Measurements from ENCODE around the gene NTSR1.

The NTSR1 gene

DNA sequence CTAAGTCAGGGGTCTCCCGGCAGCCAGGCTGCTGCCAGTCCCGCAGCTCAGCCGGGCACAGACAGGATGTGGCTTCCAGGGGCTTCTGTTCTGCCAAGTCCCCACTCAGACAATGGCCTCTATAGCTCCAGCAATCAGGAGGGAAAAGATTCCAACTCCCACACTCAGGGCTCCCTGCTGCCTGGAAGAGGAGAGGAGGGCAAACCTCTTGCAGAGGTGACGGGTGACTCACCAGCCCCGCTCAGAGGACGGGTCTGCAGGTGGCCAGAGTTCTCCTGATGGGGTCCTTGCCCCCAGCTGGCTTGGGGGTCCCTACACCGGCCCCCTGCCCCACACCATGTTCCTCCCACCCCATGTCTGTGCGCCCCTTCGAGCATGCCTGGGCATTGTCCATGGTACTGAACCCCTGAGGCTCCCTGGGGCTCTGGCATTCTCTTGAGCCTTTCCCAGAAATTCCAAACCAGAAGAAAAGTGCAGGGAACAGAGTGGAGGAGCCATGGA lies 32.6 kb downstream of the NTSR1 start:
- no peak for DNase-seq

DNA sequence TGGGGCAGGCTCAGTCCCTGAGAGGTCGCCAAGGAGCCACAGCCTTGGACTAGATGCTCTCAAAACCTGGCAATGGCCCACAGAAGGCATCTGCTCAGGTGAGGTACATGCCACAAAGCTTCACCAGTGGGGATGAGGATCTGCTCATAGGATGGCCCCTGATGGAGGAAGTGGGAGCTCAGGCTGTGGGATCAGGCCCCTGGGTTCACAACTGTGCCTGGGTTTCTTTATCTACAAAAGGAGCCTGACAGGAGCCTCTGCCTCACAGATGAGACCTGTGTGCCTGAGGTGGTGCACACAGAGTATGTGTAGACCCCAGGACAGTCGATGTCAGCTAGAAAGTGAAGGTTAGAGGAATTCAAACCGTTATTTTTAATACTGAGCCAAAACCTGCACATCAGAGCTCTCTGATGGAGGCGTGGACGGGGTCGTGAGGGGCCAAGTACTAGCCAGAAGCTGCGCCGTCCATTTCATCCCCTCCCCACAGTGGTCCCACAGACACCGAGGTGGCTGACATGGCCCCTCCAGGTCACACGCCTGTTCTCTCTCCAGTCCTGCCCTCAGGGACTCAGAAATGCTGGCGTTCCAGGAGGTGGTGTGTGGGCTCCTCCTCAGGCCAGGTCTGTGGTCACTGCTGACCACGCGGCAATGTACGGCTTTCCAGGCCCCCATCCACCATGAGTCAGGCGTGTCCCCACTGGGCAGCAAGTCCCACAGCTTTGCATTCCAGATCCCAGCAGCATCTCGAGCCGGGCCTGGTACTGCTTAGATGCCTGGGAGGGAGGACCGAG lies 33.3 kb downstream of the NTSR1 start:
- DNase-seq, result no peak

- no peak for DNase-seq
Measured at GRCh38 chr20:62742550-62742949, 33.9 kb downstream of the NTSR1 start.

DNA sequence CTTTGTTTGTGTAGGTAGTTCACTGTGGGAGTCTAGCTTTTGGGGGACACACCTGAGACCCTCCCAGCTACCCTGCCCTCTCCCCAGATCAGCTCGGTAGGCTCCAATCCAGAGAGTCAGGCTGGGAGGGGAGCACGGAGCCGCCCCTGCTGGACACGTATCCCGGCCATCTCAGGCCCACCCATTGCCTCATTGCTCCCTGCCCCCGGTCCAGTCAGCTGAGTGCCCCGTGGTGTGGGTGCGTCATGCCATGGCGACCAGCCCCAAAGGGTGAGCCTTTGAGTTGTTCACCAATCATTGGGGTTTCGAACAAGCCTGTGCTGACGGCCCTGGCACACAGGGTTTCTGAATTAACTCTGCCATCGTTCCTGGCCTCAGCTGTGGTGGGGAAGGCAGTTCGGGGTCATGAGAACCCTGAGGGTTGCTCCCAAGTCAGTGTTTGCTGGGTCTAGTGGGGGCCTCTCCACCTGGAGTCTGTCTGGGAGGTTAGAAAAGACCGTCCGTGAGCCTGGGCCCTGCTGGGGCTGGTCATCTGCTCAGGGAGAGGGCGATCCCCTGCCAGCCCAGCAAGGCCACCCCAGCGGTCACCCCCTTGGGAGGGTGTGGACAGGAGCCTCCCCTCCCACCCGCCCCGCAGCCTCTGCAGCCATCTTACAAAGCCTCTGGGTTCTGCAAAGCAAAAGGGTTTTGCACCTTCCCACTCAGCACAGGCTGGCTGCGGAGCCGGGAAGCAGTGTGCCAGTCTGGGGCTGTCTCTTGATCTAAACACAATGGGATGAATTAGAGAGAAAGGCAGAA lies 34.5 kb downstream of the NTSR1 start:
- no peak for DNase-seq

- DNase-seq, result no peak
Measured at GRCh38 chr20:62743777-62744317, 35.2 kb downstream of the NTSR1 start.

- no peak for DNase-seq
Measured at GRCh38 chr20:62744741-62745191, 36.1 kb downstream of the NTSR1 start.

DNA sequence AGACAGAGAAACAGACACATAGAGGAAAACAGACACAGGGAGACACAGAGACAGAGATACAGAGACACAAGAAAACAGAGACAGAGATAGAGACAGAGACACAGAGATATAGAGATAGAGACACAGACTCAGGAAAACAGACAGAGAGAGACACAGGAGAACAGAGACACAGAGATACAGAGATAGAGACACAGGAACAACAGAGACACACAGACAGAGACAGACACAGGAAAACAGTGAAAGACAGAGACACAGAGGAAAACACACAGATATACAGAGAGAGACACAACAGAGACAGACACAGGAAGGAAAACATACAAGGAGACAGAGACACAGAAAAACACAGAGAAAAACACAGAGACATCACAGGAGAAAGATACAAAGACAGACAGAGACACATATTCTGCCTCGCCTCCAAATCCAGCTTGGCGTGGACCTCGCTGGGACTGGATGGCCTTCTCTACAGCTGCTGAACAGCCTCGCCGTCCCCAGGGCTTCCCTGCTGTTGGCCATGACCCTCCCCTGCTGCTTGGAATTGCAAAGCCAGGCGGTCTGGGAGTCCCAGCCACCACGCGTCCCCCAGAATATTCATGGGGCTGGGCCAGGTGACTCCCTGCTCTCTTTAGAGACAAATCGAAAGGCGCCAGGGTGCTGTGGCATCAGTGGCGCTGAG lies 36.8 kb downstream of the NTSR1 start:
- no peak for DNase-seq

GRCh38 chr20:62745952-62746288 lies 37.3 kb downstream of the NTSR1 start:
- DNase-seq, result no peak

DNA sequence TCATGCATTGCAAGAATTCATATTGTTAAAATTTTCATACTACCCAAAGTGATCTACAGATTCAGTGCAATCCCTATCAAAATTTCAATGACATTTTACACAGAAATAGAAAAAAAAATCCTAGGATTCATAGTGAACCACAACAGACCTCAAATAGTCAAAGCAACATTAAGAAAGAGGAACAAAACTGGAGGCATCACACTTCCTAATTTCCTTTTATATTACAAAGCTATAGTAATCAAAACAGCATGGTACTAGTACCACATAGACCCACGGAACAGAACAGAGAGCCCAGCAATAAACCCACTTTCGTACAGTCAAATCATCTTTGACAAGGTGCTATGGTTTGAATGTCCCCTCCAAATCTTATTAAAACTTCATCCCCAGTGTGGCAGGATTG lies 39.7 kb downstream of the NTSR1 start:
- DNase-seq, result no peak

- DNase-seq, result no peak
Measured at GRCh38 chr20:62749851-62750445, 41.3 kb downstream of the NTSR1 start.

DNA sequence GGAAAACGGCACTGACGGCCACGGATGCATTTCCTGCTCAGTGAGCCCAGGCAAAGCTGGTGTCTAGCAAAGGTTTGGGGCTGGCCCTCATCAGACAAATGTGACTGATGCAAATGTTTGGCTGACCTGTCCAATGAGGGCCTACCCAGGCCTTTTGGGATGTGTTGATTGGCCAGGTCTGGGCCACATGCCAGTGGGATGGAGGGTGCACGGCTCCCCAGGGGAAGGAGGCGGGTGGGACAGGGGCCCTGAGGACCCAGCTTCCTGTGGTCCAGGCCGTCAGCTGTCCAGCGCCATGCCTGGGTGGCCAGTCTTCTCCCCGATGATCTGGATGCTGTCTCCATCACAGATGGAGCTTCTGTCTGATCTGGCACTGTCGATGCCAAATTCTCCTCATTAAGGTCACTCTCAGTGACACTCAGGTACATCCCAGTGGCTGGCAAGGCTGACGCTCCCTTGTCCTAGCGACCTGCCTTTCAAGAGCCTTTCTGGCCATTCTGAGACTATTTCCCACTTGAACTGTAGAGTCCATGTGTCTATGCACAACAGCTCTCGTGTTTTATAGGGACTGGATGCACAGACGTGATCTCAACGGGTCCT lies 43.0 kb downstream of the NTSR1 start:
- no peak for DNase-seq

DNA sequence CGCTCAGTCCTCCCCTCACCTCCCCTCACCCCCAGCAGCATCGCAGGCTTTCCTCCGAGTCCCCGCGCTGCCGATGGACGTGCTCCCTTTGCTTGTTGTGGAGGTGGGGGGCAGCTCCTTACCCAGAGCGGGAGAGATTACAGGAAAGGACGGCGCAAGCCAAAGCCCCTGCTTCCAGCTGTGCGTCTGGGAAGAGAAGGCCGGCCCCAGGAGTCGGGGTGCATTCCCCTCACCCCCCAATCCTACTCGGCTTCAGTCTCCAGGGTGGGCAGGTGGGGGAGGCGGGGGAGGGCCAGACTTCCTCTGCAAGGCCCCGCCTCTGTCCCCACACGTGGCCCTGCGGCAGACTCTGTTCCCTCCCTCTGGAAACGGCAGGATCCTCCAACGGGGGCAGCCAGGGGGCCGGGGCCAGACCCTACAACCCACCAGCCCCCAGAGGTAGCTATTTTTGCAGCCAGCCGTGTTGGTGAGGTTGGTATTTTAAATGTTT lies 43.6 kb downstream of the NTSR1 start:
- no peak for DNase-seq

- no peak for DNase-seq
Measured at GRCh38 chr20:62752671-62753501, 44.2 kb downstream of the NTSR1 start.

- DNase-seq, result no peak
Measured at GRCh38 chr20:62753626-62754025, 45.0 kb downstream of the NTSR1 start.

- DNase-seq, result no peak
Measured at GRCh38 chr20:62754122-62754990, 45.7 kb downstream of the NTSR1 start.

DNA sequence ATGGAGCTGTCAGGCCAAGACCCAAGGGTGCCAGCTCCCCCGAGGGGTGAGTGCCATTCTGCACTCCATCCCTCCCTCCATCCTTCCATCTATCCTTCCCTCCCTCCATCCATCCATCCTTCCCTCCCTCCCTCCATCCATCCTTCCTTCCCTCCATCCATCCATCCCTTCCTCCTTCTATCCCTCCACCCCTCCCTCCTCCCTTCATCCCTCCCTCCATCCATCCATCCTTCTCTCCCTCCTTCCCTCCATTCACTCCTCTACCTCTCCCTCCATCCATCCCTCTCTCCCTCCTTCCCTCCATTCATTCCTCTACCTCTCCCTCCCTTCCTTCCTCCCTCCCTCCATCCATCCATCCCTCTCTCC lies 46.3 kb downstream of the NTSR1 start:
- no peak for DNase-seq

- DNase-seq, result no peak
Measured at GRCh38 chr20:62755817-62756724, 47.4 kb downstream of the NTSR1 start.

DNA sequence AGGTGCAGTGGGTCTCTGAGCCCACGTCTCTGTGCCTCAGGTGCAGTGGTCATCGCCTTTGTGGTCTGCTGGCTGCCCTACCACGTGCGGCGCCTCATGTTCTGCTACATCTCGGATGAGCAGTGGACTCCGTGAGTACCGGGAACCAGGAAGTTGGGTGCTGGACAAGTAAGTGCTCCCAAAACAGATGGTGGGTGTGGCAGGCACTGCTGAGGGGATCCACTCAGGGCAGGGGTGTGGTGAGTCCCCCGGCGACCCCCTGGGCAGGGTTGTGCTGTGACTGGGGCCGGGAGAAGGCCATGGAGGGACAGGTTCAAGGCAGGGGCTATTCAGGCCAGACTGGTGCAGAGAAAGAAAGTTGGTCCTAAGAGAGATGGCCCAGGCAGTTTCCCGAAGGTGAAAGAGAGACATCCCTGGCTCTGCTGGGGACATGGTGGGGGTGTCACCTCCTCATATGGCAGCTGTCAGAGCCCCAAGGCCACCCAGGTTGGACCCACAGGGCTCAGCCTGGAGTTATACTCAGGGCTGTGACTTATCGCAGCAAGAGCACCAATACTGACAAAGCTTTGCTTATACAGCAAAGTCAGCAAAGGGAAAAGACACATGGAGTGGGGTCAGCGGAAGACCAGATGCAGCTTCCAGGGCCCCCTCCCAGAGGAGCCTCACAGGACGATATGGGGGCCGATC lies 49.7 kb downstream of the NTSR1 start:
- no peak for DNase-seq

DNA sequence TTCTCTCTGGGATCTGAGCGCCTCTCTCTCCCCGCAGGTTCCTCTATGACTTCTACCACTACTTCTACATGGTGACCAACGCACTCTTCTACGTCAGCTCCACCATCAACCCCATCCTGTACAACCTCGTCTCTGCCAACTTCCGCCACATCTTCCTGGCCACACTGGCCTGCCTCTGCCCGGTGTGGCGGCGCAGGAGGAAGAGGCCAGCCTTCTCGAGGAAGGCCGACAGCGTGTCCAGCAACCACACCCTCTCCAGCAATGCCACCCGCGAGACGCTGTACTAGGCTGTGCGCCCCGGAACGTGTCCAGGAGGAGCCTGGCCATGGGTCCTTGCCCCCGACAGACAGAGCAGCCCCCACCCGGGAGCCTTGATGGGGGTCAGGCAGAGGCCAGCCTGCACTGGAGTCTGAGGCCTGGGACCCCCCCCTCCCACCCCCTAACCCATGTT lies 51.4 kb downstream of the NTSR1 start:
- DNase-seq, result no peak

All from NCI-H1092 treated with DMSO at 0.1 percent for 48 hours (cell line).